ENCODE results near the gene SORCS2. TPM values are rescaled to one million over a fixed set of nuclear protein-coding genes. Genes with fewer than 3 reads are reported as not detected.
A peak's percentile ranks its signal among the peaks of the same experiment; 100 is the strongest.

SORCS2 gene
- total RNA-seq, 1 donor from 2014 or later: 29.5 TPM

DNA sequence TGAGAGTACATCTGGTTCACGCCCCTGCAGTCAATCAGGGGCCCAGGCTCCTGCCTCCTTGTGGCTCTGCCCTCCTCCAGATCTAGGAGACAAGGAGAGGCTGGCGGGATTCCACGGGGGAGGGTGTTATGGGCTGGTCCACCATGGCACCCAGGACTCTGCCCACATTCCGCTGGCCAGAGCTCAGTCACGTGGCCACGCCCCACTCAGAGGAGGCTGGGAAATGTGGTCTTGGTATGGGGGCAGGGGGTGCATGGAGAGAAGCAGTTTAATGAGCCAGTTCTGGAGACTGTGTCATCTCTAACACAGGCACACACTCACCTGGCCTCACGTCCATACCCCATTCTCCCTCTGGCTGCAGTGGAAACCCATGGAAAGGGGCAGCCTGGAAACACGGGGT lies 273.9 kb downstream of the SORCS2 start:
- DNase-seq: no peak
- peaks cover 8% of the 10 kb centered on the region for H3K27me3 Mint-ChIP-seq (ENCODE audit: unreplicated experiment)
- H3K9me3 Mint-ChIP-seq (ENCODE audit: unreplicated experiment): peaks cover 5% of the 10 kb centered on the region
- peaks cover 5% of the 10 kb centered on the region for H3K4me1 Mint-ChIP-seq (ENCODE audit: low read depth, unreplicated experiment)
- no peak overlapping the region for H3K4me3 Mint-ChIP-seq (ENCODE audit: unreplicated experiment)
- no peak overlapping the region for H3K27ac Mint-ChIP-seq (ENCODE audit: unreplicated experiment)
- TF ChIP-seq, protein P1, sequence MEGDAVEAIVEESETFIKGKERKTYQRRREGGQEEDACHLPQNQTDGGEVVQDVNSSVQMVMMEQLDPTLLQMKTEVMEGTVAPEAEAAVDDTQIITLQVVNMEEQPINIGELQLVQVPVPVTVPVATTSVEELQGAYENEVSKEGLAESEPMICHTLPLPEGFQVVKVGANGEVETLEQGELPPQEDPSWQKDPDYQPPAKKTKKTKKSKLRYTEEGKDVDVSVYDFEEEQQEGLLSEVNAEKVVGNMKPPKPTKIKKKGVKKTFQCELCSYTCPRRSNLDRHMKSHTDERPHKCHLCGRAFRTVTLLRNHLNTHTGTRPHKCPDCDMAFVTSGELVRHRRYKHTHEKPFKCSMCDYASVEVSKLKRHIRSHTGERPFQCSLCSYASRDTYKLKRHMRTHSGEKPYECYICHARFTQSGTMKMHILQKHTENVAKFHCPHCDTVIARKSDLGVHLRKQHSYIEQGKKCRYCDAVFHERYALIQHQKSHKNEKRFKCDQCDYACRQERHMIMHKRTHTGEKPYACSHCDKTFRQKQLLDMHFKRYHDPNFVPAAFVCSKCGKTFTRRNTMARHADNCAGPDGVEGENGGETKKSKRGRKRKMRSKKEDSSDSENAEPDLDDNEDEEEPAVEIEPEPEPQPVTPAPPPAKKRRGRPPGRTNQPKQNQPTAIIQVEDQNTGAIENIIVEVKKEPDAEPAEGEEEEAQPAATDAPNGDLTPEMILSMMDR (IDR thresholded peaks at IDR 0.05; ENCODE audit: partially characterized antibody, unreplicated experiment): no peak
- no peaks in the 10 kb centered on the region for H3K36me3 Mint-ChIP-seq (ENCODE audit: unreplicated experiment)

DNA sequence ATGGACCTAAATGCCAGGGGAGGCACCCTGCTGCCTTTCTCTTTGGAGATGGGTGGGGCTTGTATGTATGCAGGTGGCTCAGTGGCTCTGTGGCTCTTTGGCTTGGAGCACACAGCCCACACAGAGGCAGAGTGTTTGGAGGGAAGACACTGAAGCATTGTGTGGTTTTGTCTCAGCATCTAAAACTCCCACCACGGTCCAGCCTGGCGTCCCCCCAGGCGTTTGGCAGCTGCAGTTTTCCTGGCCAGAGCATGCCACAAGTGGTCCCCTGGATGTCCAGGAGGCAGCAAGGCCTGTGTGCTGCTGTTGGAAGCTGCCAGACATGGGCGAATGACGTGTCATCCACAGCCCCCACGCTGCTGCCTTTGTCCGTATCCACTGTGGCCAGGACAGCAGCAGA lies 274.6 kb downstream of the SORCS2 start:
- peaks cover 7% of the 10 kb centered on the region for H3K4me1 Mint-ChIP-seq (ENCODE audit: low read depth, unreplicated experiment)
- DNase-seq: peak; percentile 8

DNA sequence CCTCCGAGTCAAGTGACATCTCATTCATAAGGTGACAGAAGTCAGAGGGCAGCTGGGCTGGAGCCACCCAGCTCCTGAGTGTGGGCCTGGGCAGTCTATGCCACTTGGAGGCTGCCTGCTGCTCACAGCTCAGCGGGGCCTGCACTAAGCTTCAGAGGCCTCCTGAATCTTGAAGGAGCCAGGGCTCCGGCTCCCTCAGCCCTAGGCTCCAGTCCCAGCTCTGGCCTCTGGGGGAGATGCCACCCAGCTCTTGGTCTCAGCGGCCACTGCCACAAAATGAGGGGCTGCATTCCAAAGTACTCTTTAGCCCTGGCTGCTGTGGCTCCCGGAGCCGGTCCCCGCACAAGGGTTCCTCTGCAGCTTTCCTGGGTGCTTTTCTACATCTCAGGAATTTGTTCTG lies 275.1 kb downstream of the SORCS2 start:
- Mint-ChIP-seq H3K36me3 (ENCODE audit: unreplicated experiment) (no peaks in the 10 kb centered on the region), H3K9me3 (ENCODE audit: unreplicated experiment) (peaks cover 2% of the 10 kb centered on the region), H3K27ac (ENCODE audit: unreplicated experiment) (no peak overlapping the region), H3K27me3 (ENCODE audit: unreplicated experiment) (peaks cover 8% of the 10 kb centered on the region), H3K4me1 (ENCODE audit: low read depth, unreplicated experiment) (peaks cover 12% of the 10 kb centered on the region), H3K4me3 (ENCODE audit: unreplicated experiment) (no peak overlapping the region)
- DNase-seq: no peak
- TF ChIP-seq, protein P1 (IDR thresholded peaks at IDR 0.05; ENCODE audit: partially characterized antibody, unreplicated experiment): peak; percentile 37

More for the DNA sequence above, 274.6 kb downstream of the SORCS2 start:
- H3K27ac Mint-ChIP-seq (ENCODE audit: unreplicated experiment): no peak overlapping the region
- no peaks in the 10 kb centered on the region for H3K36me3 Mint-ChIP-seq (ENCODE audit: unreplicated experiment)
- peaks cover 10% of the 10 kb centered on the region for H3K27me3 Mint-ChIP-seq (ENCODE audit: unreplicated experiment)
- H3K9me3 Mint-ChIP-seq (ENCODE audit: unreplicated experiment): peaks cover 2% of the 10 kb centered on the region
- TF ChIP-seq, protein P1 (IDR thresholded peaks at IDR 0.05; ENCODE audit: partially characterized antibody, unreplicated experiment): no peak
- no peak overlapping the region for H3K4me3 Mint-ChIP-seq (ENCODE audit: unreplicated experiment)

DNA sequence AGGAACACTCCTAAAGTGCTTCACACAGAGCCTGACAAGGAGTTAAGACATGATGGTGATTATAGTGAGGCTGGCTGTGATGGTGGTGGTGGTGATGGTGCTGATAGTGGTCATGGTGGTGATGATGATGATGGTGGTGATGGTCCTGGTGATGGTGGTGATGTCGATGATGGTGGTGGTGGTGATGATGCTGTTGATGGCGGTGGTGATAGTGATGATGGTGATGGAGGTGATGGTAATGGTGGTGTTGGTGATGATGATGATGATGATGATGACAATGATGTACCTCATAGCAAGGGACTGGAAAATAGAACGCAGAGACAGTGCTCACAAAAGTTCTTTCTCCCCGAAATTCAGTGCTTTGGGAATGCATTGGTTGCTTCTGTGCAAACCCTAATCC lies 276.7 kb downstream of the SORCS2 start:
- TF ChIP-seq, protein P1 (IDR thresholded peaks at IDR 0.05; ENCODE audit: partially characterized antibody, unreplicated experiment): no peak
- H3K4me3 Mint-ChIP-seq (ENCODE audit: unreplicated experiment): no peak overlapping the region
- H3K9me3 Mint-ChIP-seq (ENCODE audit: unreplicated experiment): peaks cover 5% of the 10 kb centered on the region
- no peak for DNase-seq
- no peak overlapping the region for H3K27ac Mint-ChIP-seq (ENCODE audit: unreplicated experiment)
- no peaks in the 10 kb centered on the region for H3K36me3 Mint-ChIP-seq (ENCODE audit: unreplicated experiment)
- H3K27me3 Mint-ChIP-seq (ENCODE audit: unreplicated experiment): peaks cover 11% of the 10 kb centered on the region
- peaks cover 17% of the 10 kb centered on the region for H3K4me1 Mint-ChIP-seq (ENCODE audit: low read depth, unreplicated experiment)

DNA sequence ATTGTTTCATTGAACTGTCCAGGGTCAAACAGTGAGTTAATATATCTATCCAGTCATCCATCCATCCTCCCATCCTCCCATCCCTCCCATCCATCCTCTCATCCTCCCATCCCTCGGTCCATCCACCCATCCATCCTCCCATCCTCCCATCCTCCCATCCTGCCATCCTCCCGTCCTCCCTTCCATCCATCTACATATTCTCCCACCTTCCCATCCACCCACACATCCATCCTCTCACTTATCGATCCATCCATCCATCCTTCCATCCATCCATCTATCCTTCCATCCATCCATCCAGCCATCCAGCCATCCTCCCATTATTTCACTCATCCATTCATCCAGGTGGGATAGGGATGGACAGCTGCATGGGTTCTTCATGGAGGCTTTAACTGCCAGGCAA lies 277.8 kb downstream of the SORCS2 start:
- Mint-ChIP-seq H3K27ac (ENCODE audit: unreplicated experiment) (peak overlapping the region; percentile 26), H3K36me3 (ENCODE audit: unreplicated experiment) (no peaks in the 10 kb centered on the region), H3K4me3 (ENCODE audit: unreplicated experiment) (no peak overlapping the region), H3K4me1 (ENCODE audit: low read depth, unreplicated experiment) (peaks cover 18% of the 10 kb centered on the region), H3K27me3 (ENCODE audit: unreplicated experiment) (peaks cover 15% of the 10 kb centered on the region), H3K9me3 (ENCODE audit: unreplicated experiment) (peaks cover 3% of the 10 kb centered on the region)
- TF ChIP-seq, protein P1 (IDR thresholded peaks at IDR 0.05; ENCODE audit: partially characterized antibody, unreplicated experiment): no peak
- no peak for DNase-seq
